Measurements from ENCODE around the gene NR2F1.
A peak's percentile ranks its signal among the peaks of the same experiment; 100 is the strongest.
"Not testable (repeated sequence)": the region's sequence is repeated elsewhere in the genome, so short reads cannot be mapped to it uniquely, and the experiment has no call there.

NR2F1 gene

GRCh38 chr5:93582677-93583438 is at the start of gene NR2F1:
Gene NR2F1 (plus strand): TSS chr5:93583222. CDS start chr5:93585024, 1,802 bp downstream.
- DNase-seq = peak; percentile 97

DNA sequence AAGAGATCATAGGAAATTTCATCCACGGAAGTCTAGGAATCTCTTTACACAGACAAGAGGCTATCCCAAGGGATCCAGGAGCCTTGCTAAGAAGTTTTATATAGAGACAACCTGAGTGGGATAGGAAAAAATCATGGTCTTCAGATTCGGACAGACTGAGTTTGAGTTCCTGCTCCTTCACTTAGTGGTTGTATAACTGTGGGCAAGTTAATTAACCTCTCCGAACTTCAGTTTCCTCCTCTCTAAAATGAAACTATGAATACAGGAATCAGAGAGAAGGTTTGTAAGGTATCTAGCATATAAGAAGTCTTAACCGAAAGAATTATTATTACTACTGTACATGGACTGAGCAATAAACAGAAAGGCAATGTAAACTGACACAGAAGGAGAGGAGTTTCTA is 37.1 kb upstream of the NR2F1 start:
- no peak for DNase-seq

DNA sequence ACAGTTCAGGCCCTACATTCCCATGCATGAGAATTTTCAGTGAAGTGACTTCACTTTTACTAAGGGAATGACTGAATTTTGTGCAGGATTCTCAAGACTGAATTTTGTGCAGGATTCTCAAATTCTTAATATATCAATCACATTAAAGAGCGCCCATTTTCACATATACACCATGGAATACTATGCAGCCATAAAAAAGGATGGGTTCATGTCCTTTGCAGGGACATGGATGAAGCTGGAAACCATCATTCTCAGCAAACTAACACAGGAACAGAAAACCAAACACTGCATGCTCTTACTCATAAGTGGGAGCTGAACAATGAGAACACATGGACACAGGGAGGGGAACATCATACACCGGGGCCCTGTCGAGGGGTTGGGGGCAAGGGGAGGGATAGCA is 33.4 kb upstream of the NR2F1 start:
- DNase-seq = not testable (repeated sequence)

DNA sequence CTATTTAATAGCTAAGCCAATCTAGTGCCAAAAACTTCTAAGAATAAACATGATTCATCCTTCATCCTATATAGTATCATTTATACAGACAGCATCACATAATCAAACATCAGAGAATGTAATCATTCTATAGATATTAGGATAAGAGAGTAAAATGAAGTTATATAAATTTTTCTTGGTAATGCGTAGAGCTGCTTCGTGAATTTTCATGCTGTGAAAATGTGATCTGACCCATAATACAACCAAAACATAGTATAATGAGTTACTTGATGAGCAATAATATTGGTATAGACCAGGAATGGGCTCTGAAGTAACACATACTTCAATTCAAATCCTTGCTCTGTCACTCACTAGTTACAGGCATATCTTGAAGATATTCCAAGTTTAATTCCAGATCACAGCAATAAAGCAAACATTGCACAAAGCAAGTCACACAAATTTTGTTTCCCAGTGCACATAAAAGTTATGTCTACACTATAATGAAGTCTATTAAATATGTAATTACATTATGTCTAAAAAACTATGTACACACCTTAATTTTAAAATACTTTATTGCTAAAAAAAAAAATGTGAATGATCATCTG is 25.9 kb upstream of the NR2F1 start:
- DNase-seq = no peak

DNA sequence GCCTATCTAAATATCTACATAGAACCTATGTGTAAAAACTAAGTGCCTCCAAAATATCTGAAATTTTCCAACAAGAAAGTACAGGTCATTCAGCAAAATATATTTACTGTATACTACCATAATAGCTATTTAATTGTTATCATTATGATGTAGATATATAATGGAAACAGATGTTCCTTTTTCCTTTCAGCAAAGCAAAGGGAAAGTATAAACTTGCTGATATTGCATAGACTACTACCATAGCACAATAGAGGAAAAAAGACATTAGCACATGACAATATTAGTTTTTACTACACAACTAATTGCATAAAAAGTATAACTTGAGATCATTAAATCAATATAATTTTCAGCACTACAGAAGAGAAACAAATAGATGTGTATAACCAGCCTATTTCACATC is 16.9 kb upstream of the NR2F1 start:
- DNase-seq = no peak

GRCh38 chr5:93567424-93567823 is 15.6 kb upstream of the NR2F1 start:
- DNase-seq = no peak

- DNase-seq = no peak
Observed at GRCh38 chr5:93569300-93570160, 13.5 kb upstream of the NR2F1 start.

GRCh38 chr5:93570294-93571113 is 12.5 kb upstream of the NR2F1 start:
- DNase-seq = no peak

DNA sequence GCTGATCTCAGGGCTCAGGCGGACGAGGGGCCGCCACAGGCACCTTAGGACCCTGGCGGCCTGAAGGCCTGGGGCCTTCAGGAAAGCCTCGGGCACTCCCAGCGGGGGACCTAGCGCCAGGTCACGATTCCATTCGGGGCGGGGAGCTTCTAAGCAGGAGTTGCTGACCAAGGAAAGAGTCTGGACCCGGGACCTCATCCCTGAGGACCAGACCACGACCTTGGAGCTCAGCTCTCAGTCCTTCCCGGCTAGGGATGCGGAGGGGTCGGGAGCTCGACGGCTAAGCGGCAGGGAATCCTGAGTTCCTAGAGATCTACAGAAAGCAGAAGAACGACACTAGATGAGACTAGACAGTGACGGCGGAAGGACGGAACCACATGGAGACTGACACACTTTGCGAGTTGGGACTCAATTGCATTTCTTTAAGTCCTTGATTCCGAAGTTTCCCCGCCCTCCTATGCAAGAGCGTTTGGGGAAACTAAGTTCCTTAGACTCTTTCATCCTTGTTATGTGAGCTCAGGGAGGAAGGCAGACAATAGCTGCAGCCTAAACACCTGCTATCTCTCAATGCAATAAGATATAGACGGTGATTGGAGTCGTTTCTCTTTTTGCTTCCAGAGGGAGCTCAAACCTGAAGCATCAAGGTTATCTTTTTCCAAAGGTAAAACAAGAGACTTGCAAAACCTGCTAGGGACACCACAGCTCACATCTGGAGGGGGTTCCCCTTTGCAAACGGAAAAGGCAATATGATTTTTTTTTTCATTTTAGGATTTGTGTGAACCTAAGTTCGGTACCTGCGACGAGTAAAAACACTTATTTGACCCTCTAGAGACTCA is 11.7 kb upstream of the NR2F1 start:
- DNase-seq = no peak

GRCh38 chr5:93572101-93572607 is 10.9 kb upstream of the NR2F1 start:
- no peak for DNase-seq

DNA sequence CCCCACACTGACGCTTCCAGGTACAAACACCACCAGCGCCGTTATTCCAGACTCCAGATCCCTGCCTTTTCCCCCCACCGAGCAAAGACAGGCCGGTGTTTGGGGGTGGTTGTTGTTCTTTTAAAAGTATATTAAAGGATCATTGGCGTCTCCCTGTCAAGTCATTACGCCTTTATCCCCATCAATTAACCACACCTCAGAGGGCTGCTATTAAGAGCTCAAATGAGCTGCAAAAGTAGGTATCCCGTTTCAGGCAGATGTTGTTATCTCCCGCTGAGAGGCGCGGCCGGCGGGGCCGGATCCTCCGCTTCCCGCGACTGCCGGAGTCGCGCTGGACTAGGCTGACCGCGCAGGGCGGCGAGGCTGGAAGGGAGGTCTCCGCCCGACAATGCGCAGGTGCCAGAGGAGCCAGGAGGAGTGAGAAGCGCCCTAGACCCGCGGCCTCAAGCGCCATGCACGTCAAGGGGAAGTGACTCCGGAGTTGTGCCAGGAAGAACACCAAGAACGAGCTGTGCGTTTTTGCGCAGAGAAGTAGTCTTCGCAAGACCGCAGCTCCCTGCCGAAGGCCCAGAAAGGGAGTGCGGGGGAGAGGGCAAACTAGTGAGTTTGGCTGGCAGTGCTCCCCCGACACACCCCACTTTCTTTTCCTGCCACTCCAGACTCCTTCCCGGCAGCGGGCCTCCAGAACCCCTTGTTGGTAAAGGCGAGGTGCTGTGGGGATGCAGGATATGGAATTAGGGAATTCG is 10.2 kb upstream of the NR2F1 start:
- no peak for DNase-seq

DNA sequence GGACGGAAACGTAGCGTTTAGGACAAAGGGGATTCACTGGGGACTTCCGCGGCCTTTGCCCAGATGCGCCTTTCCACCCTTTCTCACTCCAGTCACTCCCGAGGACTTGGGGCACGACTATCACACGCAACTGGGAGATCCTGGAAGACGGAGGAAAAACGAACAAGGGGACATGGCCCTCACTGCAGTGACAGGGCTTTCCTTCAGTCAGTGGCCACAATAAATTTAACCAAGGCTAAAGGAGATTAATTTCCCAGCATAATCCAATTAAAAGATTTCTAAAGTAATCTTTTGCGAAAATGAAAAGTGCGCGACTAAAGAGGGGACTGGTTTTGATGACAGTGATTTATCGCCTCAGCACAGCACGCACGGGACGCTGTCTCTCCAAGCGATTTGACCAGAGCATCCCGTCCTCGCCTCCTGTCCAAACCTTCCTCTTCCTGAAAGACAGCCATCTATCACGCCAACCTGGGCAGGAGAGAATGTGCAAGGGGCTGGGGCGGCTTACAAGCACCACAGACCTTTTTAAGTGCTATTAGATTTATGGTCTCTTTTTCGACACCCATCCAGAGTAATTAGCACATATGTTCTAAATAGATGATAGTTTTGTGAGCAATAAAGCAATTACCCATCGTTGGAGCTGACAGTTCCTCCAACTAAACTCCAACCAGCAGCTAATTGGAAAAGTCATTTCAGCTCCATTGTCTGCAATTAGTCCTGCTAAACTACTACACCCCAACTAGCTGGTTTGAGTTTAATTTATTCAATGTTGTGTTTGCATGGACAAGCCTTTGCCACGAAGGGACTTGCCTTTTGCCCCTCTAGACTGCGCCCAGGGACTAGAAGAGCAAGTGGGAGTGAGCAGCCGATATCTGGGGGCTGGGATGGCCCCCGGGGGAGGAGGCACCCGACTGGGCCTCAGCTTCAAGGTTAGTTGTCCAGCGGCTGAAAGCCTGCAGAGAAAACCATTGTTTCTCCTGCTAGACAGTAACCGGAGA is 9.4 kb upstream of the NR2F1 start:
- DNase-seq = no peak

GRCh38 chr5:93574491-93575305 is 8.3 kb upstream of the NR2F1 start:
- no peak for DNase-seq

GRCh38 chr5:93575461-93576414 is 7.3 kb upstream of the NR2F1 start:
- no peak for DNase-seq

- no peak for DNase-seq
Observed at GRCh38 chr5:93576994-93577853, 5.8 kb upstream of the NR2F1 start.
